Mucosa of descending colon (tissue), 3 donors: ENCODE data around the gene TH. TPM values are rescaled to one million over a fixed set of nuclear protein-coding genes. Genes with fewer than 3 reads are reported as not detected.

Experiments used
- ATAC-seq: fragments of 200-7000 bp; cut with Tn5 transposase; one replicate; pipeline ENCODE4 v1.9.1; 2020; ENCODE audit warnings: mild to moderate bottlenecking, moderate library complexity
- DNase-seq, 3 donors: peaks; one replicate each; pipeline ENCODE4 v3.0.0-alpha.2; 2020
- H3K36me3 ChIP-seq: fragments of 200-600 bp; one replicate; pipeline ENCODE4 v1.8.0; 2021; ENCODE audit warnings: low read depth, mild to moderate bottlenecking
- H3K4me1 ChIP-seq: fragments of 200-600 bp; one replicate; pipeline ENCODE4 v1.8.0; 2021; ENCODE audit warnings: low read depth, mild to moderate bottlenecking
- H3K4me3 ChIP-seq: fragments of 200-600 bp; one replicate; pipeline ENCODE4 v1.8.0; 2021; ENCODE audit warnings: mild to moderate bottlenecking
- H3K9me3 ChIP-seq: fragments of 200-600 bp; one replicate; pipeline ENCODE4 v1.8.0; 2021; ENCODE audit warnings: mild to moderate bottlenecking
- CTCF ChIP-seq: fragments of 200-600 bp; IDR thresholded peaks from one replicate; pipeline ENCODE4 v1.8.0; 2022; ENCODE audit warnings: antibody characterized with exemption, mild to moderate bottlenecking
- intact Hi-C, 2 donors: fragments of 100-400 bp; cut with DNase I in 1 of 2; cut with micrococcal nuclease in 1 of 2; formaldehyde crosslinking; loops; one replicate each; pipeline versions ENCODE4 v1.11.0 to v1.11.1; 2022; cut with DNase I, micrococcal nuclease
- total RNA-seq, 3 donors: library from RNA; stranded (reverse); fragmentation: NEBNext Ultra II Directional in 2 of 3; extraction: Animal tissue kit (Norgen Biotek cat#: 25700) in 2 of 3; gene quantifications; one replicate each; pipeline versions ENCODE4 v1.2.1 to v1.2.4, GENCODE V29; 2021 to 2023
- donor health status: DM: no; HTN: no; CAD: no; lungs with moderate emphysema.
- donor health status: DM: no; HTN: no; CAD: no.
- donor health status: DM: no; HTN: yes; CAD: no.

TH gene
- total RNA-seq, 3 donors from 2014 or later: 0.17 TPM; not detected in 2

- no peak for ATAC-seq
- no peak for DNase-seq
- intact Hi-C loops: no loop called here
- H3K36me3 ChIP-seq: no peaks in the 10 kb centered on the region
- TF ChIP-seq CTCF: no peak
- H3K9me3 ChIP-seq: no peaks in the 10 kb centered on the region
- H3K4me3 ChIP-seq: no peak overlapping the region
- peaks cover 19% of the 10 kb centered on the region for H3K4me1 ChIP-seq
Observed at GRCh38 chr11:2213890-2214526, 42.4 kb upstream of the TH start.

GRCh38 chr11:2213384-2213842 is 41.8 kb upstream of the TH start:
- Histone ChIP-seq H3K36me3 (no peaks in the 10 kb centered on the region), H3K4me1 (peaks cover 19% of the 10 kb centered on the region), H3K4me3 (no peak overlapping the region), H3K9me3 (no peaks in the 10 kb centered on the region)
- DNase-seq (peak in 1 of 3 donors; percentile 51), ATAC-seq (no peak)
- no peak for TF ChIP-seq CTCF
- intact Hi-C loops: no loop called here

GRCh38 chr11:2212411-2213251 is 41.0 kb upstream of the TH start:
- no peak for ATAC-seq
- H3K4me1 ChIP-seq: peaks cover 19% of the 10 kb centered on the region
- intact Hi-C loops: no loop called here

GRCh38 chr11:2211113-2211971 is 39.7 kb upstream of the TH start:
- no peaks in the 10 kb centered on the region for H3K36me3 ChIP-seq
- ATAC-seq (peak; percentile 76), DNase-seq (peak in 2 of 3 donors; percentile 57 to 75)
- H3K9me3 ChIP-seq: no peaks in the 10 kb centered on the region
- TF ChIP-seq CTCF: no peak
- intact Hi-C loops: no loop called here
- H3K4me1 ChIP-seq: peaks cover 13% of the 10 kb centered on the region
- H3K4me3 ChIP-seq: no peak overlapping the region

More at GRCh38 chr11:2212411-2213251, 41.0 kb upstream of the TH start:
- H3K4me3 ChIP-seq: no peak overlapping the region
- H3K36me3 ChIP-seq: no peaks in the 10 kb centered on the region
- no peak for TF ChIP-seq CTCF
- no peaks in the 10 kb centered on the region for H3K9me3 ChIP-seq
- no peak for DNase-seq

- DNase-seq: peak in 1 of 3 donors; percentile 22
- peaks cover 13% of the 10 kb centered on the region for H3K4me1 ChIP-seq
Observed at GRCh38 chr11:2210366-2211112, 38.9 kb upstream of the TH start.

More at GRCh38 chr11:2210366-2211112, 38.9 kb upstream of the TH start:
- Histone ChIP-seq H3K4me3 (no peak overlapping the region), H3K9me3 (no peaks in the 10 kb centered on the region), H3K36me3 (no peaks in the 10 kb centered on the region)
- ATAC-seq: peak; percentile 29
- intact Hi-C loops: no loop called here
- TF ChIP-seq CTCF: no peak
